ENCODE measurements around the gene SURF4.

Gene SURF4

DNA sequence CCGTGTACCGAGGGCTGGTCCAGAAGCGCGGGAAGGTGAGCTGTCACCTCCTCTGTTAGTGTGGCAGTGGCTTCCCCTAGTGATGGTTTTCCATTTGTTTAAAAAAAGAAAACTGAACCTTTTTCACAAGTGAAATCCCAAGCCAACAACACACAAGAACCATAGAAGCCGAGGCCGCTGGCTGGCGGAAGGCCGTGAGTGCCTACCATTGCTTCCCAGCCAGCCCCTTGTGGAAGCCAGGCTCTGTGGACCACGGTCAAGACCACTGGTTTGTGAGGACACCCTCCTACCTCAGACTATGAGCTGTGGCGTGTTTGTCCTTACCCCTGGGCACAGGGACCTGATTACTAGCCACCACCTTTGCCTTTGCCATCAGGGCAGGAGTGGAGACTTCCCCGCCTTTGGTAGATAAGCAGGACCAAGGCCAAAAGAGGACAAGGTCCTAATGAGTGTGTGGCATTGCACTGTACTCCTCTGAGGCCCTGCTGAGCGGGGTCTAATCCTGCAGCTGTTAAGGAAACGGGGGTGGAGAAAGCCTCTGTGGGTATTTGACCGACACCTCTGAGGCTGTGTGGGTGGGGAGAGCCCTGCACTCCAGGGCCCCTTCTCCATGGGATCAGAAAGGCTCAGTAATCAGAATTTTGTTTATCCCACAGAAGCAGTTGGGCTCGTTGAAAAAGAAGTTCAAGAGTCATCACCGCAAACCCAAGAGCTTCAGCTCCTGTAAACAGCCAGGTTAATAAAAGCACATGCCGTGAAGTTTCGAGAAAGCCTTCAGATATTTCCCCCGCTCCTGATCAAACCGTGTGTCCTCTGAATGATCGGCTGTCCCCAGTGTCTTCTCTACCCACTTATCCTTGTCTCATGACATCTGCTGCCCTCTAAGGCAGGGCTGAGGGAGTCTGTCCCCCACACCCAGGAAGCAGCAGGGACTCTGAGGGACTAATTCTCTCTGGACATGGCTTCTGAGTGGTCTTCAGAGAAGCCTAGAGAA lies 15.2 kb downstream of the SURF4 start:
- no peak for DNase-seq (ENCODE audit: low read depth in 2 of 2)
- TF ChIP-seq, protein P1, sequence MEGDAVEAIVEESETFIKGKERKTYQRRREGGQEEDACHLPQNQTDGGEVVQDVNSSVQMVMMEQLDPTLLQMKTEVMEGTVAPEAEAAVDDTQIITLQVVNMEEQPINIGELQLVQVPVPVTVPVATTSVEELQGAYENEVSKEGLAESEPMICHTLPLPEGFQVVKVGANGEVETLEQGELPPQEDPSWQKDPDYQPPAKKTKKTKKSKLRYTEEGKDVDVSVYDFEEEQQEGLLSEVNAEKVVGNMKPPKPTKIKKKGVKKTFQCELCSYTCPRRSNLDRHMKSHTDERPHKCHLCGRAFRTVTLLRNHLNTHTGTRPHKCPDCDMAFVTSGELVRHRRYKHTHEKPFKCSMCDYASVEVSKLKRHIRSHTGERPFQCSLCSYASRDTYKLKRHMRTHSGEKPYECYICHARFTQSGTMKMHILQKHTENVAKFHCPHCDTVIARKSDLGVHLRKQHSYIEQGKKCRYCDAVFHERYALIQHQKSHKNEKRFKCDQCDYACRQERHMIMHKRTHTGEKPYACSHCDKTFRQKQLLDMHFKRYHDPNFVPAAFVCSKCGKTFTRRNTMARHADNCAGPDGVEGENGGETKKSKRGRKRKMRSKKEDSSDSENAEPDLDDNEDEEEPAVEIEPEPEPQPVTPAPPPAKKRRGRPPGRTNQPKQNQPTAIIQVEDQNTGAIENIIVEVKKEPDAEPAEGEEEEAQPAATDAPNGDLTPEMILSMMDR (IDR thresholded peaks at IDR 0.05; ENCODE audit: low read depth, low read length): no peak
- H3K4me3 ChIP-seq (replicated peaks in 1 of 2; ENCODE audit: low read depth in 2 of 2, low read length in 2 of 2): no peak overlapping the region

DNA sequence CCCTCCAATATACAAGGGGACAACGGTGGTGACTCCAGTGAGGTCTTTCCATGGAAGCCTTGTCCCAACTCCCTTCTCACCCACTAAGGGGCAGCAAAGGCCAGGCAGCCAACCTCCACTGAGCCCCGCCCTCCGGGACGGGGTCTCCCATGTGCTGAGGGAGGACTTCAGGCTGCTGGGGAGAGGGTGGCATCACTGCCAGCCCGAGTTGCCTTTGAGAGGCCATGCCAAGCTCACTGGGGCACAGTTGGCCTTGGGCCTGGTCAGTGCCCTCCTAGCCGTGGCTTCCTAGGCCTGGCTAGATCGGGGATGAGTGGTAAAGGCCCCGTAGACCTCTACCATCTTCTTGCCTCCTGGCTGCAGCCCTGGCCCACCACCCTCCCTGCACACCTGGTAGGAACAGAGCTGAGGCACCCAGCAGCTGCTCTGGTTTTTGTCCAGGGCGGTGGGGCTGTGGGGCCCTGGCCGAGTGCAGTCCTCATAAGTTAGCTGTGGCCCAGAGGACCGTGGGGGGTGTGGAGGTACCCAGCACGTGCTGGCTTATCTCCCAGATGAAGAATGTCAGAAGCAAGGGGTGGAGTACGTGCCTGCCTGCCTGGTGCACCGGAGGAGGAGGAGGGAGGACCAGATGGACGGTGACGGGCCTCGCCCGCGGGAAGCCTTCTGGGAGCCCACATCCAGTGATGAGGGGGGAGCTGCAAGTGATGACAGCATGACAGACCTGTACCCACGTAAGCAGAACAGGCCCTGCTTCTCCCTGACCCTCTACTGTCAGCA lies 16.3 kb downstream of the SURF4 start:
- no peak overlapping the region for H3K4me3 ChIP-seq (replicated peaks in 1 of 2; ENCODE audit: low read depth in 2 of 2, low read length in 2 of 2)
- DNase-seq (ENCODE audit: low read depth in 2 of 2): no peak
- TF ChIP-seq, protein P1 (IDR thresholded peaks at IDR 0.05; ENCODE audit: low read depth, low read length): peak; percentile 21

DNA sequence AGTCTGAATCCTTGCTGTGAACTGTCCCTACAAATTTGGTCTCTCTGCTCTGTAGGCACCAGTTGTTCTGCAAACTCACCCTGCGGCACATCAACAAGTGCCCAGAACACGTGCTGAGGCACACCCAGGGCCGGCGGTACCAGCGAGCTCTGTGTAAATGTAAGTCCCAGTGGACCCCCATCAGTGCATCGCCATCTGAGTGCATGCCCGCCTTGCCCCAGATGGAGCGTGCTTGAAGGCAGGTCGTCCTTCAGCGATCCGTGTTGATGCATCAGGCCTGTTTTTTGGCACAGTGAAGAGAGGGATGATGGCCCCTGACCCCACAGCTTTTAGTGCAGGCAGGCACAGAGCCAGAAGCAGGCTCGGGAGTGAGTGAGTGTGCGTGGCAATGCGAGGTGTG lies 18.2 kb downstream of the SURF4 start:
- TF ChIP-seq, protein P1 (IDR thresholded peaks at IDR 0.05; ENCODE audit: low read depth, low read length): no peak
- no peak overlapping the region for H3K4me3 ChIP-seq (replicated peaks in 1 of 2; ENCODE audit: low read depth in 2 of 2, low read length in 2 of 2)
- DNase-seq (ENCODE audit: low read depth in 2 of 2): no peak

DNA sequence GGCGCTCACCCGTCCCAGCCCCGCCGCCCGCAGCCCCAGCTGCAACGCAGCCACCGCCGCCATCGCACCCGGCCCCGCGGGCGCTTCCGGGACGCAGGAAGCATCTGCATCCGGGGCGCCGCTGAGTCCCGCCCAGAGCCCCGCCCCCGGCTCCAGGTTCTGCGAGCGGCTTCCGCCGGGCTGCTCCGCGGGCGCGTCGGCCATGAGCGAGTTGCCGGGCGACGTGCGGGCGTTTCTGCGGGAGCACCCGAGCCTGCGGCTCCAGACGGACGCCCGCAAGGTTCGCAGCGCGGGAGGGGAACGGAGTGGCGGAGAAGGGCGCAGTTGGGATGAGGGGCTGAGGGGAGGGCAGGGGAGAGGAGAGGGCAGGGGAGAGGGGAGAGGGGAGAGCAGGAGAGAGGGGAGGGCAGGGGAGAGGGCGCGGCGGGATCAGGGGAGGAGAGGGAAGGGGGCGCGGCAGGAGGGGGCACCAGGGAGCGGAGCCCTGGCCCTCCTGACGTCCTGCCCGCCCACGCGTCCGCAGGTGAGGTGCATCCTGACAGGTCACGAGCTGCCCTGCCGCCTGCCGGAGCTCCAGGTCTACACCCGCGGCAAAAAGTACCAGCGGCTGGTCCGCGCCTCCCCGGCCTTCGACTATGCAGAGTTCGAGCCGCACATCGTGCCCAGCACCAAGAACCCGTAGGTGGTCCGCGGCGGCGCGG lies 19.3 kb downstream of the SURF4 start, which contains the start of the genes SURF1 and SURF2:
TSS of gene SURF1 (minus strand) at position 97 of the 701 bp plus-strand sequence. CDS start at position 63, 34 bp downstream.
TSS of gene SURF2 (plus strand) at position 160 of the 701 bp plus-strand sequence. CDS start at position 203, 43 bp downstream.
- TF ChIP-seq, protein P1 (IDR thresholded peaks at IDR 0.05; ENCODE audit: low read depth, low read length): no peak
- H3K4me3 ChIP-seq (replicated peaks in 1 of 2; ENCODE audit: low read depth in 2 of 2, low read length in 2 of 2): peak within 1 kb of the TSS; percentile 80 to 86
- DNase-seq (ENCODE audit: low read depth in 2 of 2): peak; percentile 67 to 79

DNA sequence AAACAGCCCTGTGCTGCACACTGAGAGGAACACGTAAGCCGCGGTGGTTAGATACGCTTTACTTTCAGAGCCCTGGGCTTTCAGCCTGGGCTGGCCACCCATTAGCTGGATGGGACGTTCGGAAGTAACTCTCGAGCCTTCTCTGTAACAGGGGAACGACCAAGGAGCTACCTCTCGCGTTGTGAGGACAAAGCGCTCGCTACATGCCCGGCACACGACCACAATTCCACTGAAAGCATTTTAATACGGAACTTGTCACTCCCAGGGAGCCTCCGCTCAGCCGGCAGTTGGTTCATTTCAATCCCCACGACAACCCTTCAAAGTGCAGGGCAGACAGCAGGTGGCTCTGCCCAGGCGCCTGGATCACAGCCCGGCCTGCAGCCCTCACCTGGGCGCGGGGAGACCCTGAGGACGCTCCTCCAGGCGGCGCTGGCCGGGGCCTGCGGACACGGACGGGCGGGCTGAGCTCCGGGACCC lies 19.9 kb downstream of the SURF4 start:
- TF ChIP-seq, protein P1 (IDR thresholded peaks at IDR 0.05; ENCODE audit: low read depth, low read length): no peak
- peak overlapping the region; percentile 80 to 86 for H3K4me3 ChIP-seq (replicated peaks in 1 of 2; ENCODE audit: low read depth in 2 of 2, low read length in 2 of 2)
- DNase-seq (ENCODE audit: low read depth in 2 of 2): peak in 1 of 2 donors; percentile 23

DNA sequence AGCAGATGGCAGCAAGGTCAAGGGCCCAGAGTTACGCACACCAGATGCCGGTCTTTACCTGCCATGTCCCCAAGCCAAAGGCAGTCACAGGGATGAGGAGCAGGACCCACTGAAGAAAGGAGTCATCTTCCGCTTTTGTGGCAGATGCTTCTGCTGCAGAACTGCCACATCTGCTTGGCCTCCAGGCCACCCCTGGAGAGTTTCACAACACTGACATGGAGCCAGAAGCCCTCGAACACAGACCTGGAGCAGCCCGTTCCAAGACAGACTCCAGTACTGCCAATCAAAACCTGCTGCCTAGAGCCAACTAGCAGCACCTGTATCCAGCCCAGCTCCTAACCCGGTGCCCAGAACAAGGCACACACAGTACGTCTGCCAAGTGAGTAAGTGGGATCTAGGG lies 21.1 kb downstream of the SURF4 start:
- TF ChIP-seq, protein P1 (IDR thresholded peaks at IDR 0.05; ENCODE audit: low read depth, low read length): no peak
- DNase-seq (ENCODE audit: low read depth in 2 of 2): no peak
- H3K4me3 ChIP-seq (replicated peaks in 1 of 2; ENCODE audit: low read depth in 2 of 2, low read length in 2 of 2): no peak overlapping the region
